Keratinocyte (primary cell): ENCODE data around the gene PSMF1. TPM values are rescaled to one million over a fixed set of nuclear protein-coding genes. Genes with fewer than 3 reads are reported as not detected.

Source experiments
- DNase-seq: peaks from one replicate; pipeline ENCODE4 v3.0.0-alpha.2; 2011; ENCODE audit warnings: low read depth, missing footprints, low spot score
- FAIRE-seq: peaks from 2 replicates; lab custom pipeline; 2011; peaks lifted over from hg19 to GRCh38; lab: Jason Lieb, UNC
- H2AFZ ChIP-seq: 2 replicates; pipeline ENCODE4 v1.6.0; 2012; ENCODE audit warnings: low read length, control low read depth, inconsistent platforms; ENCODE audit not compliant: control insufficient read depth
- H3K27ac ChIP-seq: 2 replicates; pipeline ENCODE4 v1.5.1; 2011; ENCODE audit warnings: low read length; ENCODE audit not compliant: control insufficient read depth, insufficient read depth
- H3K27me3 ChIP-seq: 3 replicates; pipeline ENCODE4 v1.6.0; 2011; ENCODE audit warnings: low read length; ENCODE audit not compliant: control insufficient read depth, insufficient read depth; ENCODE audit errors: extremely low read depth
- H3K36me3 ChIP-seq, 2 experiments: 2 replicates in 1 of 2; 3 replicates in 1 of 2; pipeline ENCODE4 v1.5.1; 2011; ENCODE audit warnings: low read length in 2 of 2, mild to moderate bottlenecking in 1 of 2; ENCODE audit not compliant: control insufficient read depth in 2 of 2, insufficient read depth in 2 of 2; ENCODE audit errors: extremely low read depth in 1 of 2
- H3K4me1 ChIP-seq: 3 replicates; pipeline ENCODE4 v1.5.1; 2011; ENCODE audit warnings: low read length; ENCODE audit not compliant: control insufficient read depth, insufficient read depth; ENCODE audit errors: extremely low read depth
- H3K4me2 ChIP-seq: 3 replicates; pipeline ENCODE4 v1.6.0; 2011; ENCODE audit warnings: low read depth, low read length; ENCODE audit not compliant: control insufficient read depth, insufficient read depth; ENCODE audit errors: extremely low read depth
- H3K4me3 ChIP-seq, 3 experiments: fragments of 200-600 bp in 1 of 3; sonication (generic) in 1 of 3; 2 replicates in 2 of 3; 3 replicates in 1 of 3; pipeline ENCODE4 v1.5.1; 2011 to 2016; ENCODE audit warnings: low read length in 3 of 3, mild to moderate bottlenecking in 3 of 3, control low read depth in 2 of 3, inconsistent platforms in 1 of 3, low read depth in 1 of 3, mixed read lengths in 1 of 3, mixed run types in 1 of 3, moderate library complexity in 1 of 3; ENCODE audit not compliant: control insufficient read depth in 2 of 3, insufficient read depth in 2 of 3; ENCODE audit errors: extremely low read depth in 1 of 3
- H3K79me2 ChIP-seq: 2 replicates; pipeline ENCODE4 v1.6.0; 2012; ENCODE audit warnings: low read length; ENCODE audit not compliant: control insufficient read depth, insufficient read depth
- H3K9ac ChIP-seq: 3 replicates; pipeline ENCODE4 v1.6.0; 2011; ENCODE audit warnings: low read length; ENCODE audit not compliant: control insufficient read depth, insufficient read depth; ENCODE audit errors: extremely low read depth
- H3K9me1 ChIP-seq: 3 replicates; pipeline ENCODE4 v1.6.0; 2011; ENCODE audit warnings: low read length; ENCODE audit not compliant: control insufficient read depth, insufficient read depth; ENCODE audit errors: extremely low read depth
- H3K9me3 ChIP-seq: 2 replicates; pipeline ENCODE4 v1.5.1; 2012; ENCODE audit warnings: low read depth, low read length; ENCODE audit not compliant: control insufficient read depth
- H4K20me1 ChIP-seq: 3 replicates; pipeline ENCODE4 v1.6.0; 2011; ENCODE audit warnings: low read length; ENCODE audit not compliant: control insufficient read depth, insufficient read depth; ENCODE audit errors: extremely low read depth
- CTCF ChIP-seq, 3 experiments: IDR thresholded peaks in 1 of 3; conservative IDR thresholded peaks in 1 of 3; optimal IDR thresholded peaks in 1 of 3; 2 replicates in 2 of 3; 3 replicates in 1 of 3; pipeline versions ENCODE3 to v1.5.1; 2011; ENCODE audit warnings: low read length in 3 of 3, mild to moderate bottlenecking in 3 of 3, moderate library complexity in 2 of 3, control low read depth in 1 of 3, inconsistent platforms in 1 of 3; ENCODE audit not compliant: insufficient read depth in 2 of 3; ENCODE audit errors: extremely low read depth in 1 of 3
- EZH2 ChIP-seq: IDR thresholded peaks from one replicate; pipeline ENCODE4 v1.6.1; 2012; ENCODE audit warnings: inconsistent platforms, mild to moderate bottlenecking, low read length, moderate library complexity
- dilution Hi-C: fragments of 300-500 bp; cut with MboI; formaldehyde crosslinking; loops from one replicate; pipeline ENCODE4 v1.7.0; 2020; ENCODE audit warnings: low sequenced_read_pairs; ENCODE audit not compliant: extremely low pct_ligation_motif_present
- polyA plus RNA-seq, 5 experiments: library from polyadenylated mRNA; depleted of rRNA in 3 of 5; stranded (reverse) in 3 of 5; stranded (forward) in 1 of 5; unstranded in 1 of 5; fragments of >200 nt; gene quantifications; 1 replicate in 1 of 5; 2 replicates in 3 of 5; 3 replicates in 1 of 5; pipeline versions ENCODE4 v1.2.1 to v1.2.3, GENCODE V29; 2011 to 2012; ENCODE audit warnings: missing spikeins in 2 of 5, low read depth in 1 of 5, low replicate concordance in 1 of 5

PSMF1 gene
- polyA plus RNA-seq, 1 donor (not counting 4 experiments of a cell fraction or from before 2014, with no cell fraction given) = 58.5 TPM

GRCh38 chr20:1187605-1188171 lies 69.3 kb downstream of the PSMF1 start:
- no peak for DNase-seq
- H3K79me2 ChIP-seq = no peaks in the 10 kb centered on the region
- peaks cover 36% of the 10 kb centered on the region for H3K27me3 ChIP-seq
- no peak overlapping the region for H3K4me3 ChIP-seq
- no peak for FAIRE-seq
- H3K4me1 ChIP-seq = no peaks in the 10 kb centered on the region
- dilution Hi-C loops = no loop called here
- H3K9me3 ChIP-seq = no peaks in the 10 kb centered on the region
- TF ChIP-seq CTCF (optimal IDR thresholded peaks at IDR 0.05 in 1 of 3, IDR thresholded peaks at IDR 0.05 in 1 of 3, conservative IDR thresholded peaks at IDR 0.05 in 1 of 3; ENCODE audit: extremely low read depth in 1 of 3, insufficient read depth in 2 of 3, low read length in 3 of 3) (no peak), EZH2 (no peak)
- no peaks in the 10 kb centered on the region for H4K20me1 ChIP-seq
- no peak overlapping the region for H3K9ac ChIP-seq
- H2AFZ ChIP-seq = no peak overlapping the region
- no peaks in the 10 kb centered on the region for H3K9me1 ChIP-seq
- H3K36me3 ChIP-seq = no peaks in the 10 kb centered on the region
- H3K4me2 ChIP-seq = no peak overlapping the region
- no peak overlapping the region for H3K27ac ChIP-seq

- no peak for TF ChIP-seq EZH2
- TF ChIP-seq CTCF (optimal IDR thresholded peaks at IDR 0.05 in 1 of 3, IDR thresholded peaks at IDR 0.05 in 1 of 3, conservative IDR thresholded peaks at IDR 0.05 in 1 of 3; ENCODE audit: extremely low read depth in 1 of 3, insufficient read depth in 2 of 3, low read length in 3 of 3) = no peak
- no peak overlapping the region for H3K4me3 ChIP-seq
- H3K4me1 ChIP-seq = no peaks in the 10 kb centered on the region
- no peak overlapping the region for H3K9ac ChIP-seq
- no peaks in the 10 kb centered on the region for H3K36me3 ChIP-seq
- no peak overlapping the region for H3K4me2 ChIP-seq
- no peaks in the 10 kb centered on the region for H3K79me2 ChIP-seq
- no peak for FAIRE-seq
- dilution Hi-C loops = no loop called here
- peaks cover 30% of the 10 kb centered on the region for H3K27me3 ChIP-seq
- no peaks in the 10 kb centered on the region for H3K9me3 ChIP-seq
- H2AFZ ChIP-seq = no peak overlapping the region
- DNase-seq = no peak
- no peaks in the 10 kb centered on the region for H3K9me1 ChIP-seq
- no peaks in the 10 kb centered on the region for H4K20me1 ChIP-seq
- no peak overlapping the region for H3K27ac ChIP-seq
Observed at GRCh38 chr20:1188347-1188746, 69.9 kb downstream of the PSMF1 start.
